Liver (tissue), 9 donors: ENCODE results near the gene ZNF28. TPM values are rescaled to one million over a fixed set of nuclear protein-coding genes. Genes with fewer than 3 reads are reported as not detected.
A peak's percentile ranks its signal among the peaks of the same experiment; 100 is the strongest.

Experiments
- DNase-seq: peaks from one replicate; pipeline ENCODE4 v3.0.0-alpha.2; 2017; ENCODE audit warnings: low spot score
- H3K27ac ChIP-seq, 2 donors: one replicate each; pipeline ENCODE4 v1.7.0; 2013; ENCODE audit warnings: inconsistent platforms in 2 of 2, low read length in 2 of 2, control low read depth in 1 of 2, low read depth in 1 of 2, mild to moderate bottlenecking in 1 of 2
- H3K27me3 ChIP-seq, 4 donors: one replicate each; pipeline versions ENCODE4 v1.6.1 to v1.7.0; 2013; ENCODE audit warnings: low read length in 3 of 4, inconsistent platforms in 1 of 4, mild to moderate bottlenecking in 1 of 4, moderate library complexity in 1 of 4; ENCODE audit not compliant: control insufficient read depth in 4 of 4, insufficient read depth in 4 of 4
- H3K36me3 ChIP-seq, 4 donors: one replicate each; pipeline versions ENCODE4 v1.6.1 to v1.7.0; 2013; ENCODE audit warnings: low read length in 3 of 4, mild to moderate bottlenecking in 3 of 4, low read depth in 1 of 4, moderate library complexity in 1 of 4; ENCODE audit not compliant: control insufficient read depth in 4 of 4, insufficient read depth in 3 of 4
- H3K4me1 ChIP-seq, 4 donors: one replicate each; pipeline versions ENCODE4 v1.6.1 to v1.7.0; 2013; ENCODE audit warnings: low read length in 3 of 4, mild to moderate bottlenecking in 3 of 4, moderate library complexity in 1 of 4; ENCODE audit not compliant: control insufficient read depth in 4 of 4, insufficient read depth in 4 of 4
- H3K4me3 ChIP-seq, 3 donors: one replicate each; pipeline versions ENCODE4 v1.6.1 to v1.7.0; 2013; ENCODE audit warnings: low read length in 3 of 3, control low read depth in 1 of 3, low read depth in 1 of 3, mild to moderate bottlenecking in 1 of 3
- H3K9ac ChIP-seq, 2 donors: one replicate each; pipeline ENCODE4 v1.7.0; 2013; ENCODE audit warnings: low read length in 2 of 2, mild to moderate bottlenecking in 2 of 2, moderate library complexity in 2 of 2, control low read depth in 1 of 2, low read depth in 1 of 2
- H3K9me3 ChIP-seq, 4 donors: one replicate each; pipeline versions ENCODE4 v1.6.1 to v1.7.0; 2013; ENCODE audit warnings: low read length in 3 of 4; ENCODE audit not compliant: control insufficient read depth in 4 of 4
- CTCF ChIP-seq: fragments of 150-350 bp; IDR thresholded peaks from 2 replicates; pipeline ENCODE4 v1.5.1; 2017; ENCODE audit warnings: improper control_type of control experiment, low read depth, low read length; ENCODE audit not compliant: missing input control
- GABPA ChIP-seq, 2 donors: IDR thresholded peaks in 1 of 2; conservative IDR thresholded peaks in 1 of 2; 2 replicates each; pipeline ENCODE4 v1.6.1; 2016; ENCODE audit warnings: antibody characterized with exemption in 2 of 2, mild to moderate bottlenecking in 1 of 2, moderate library complexity in 1 of 2
- RAD21 ChIP-seq, 2 donors: IDR thresholded peaks; 2 replicates each; pipeline ENCODE4 v1.6.1; 2016; ENCODE audit warnings: antibody characterized with exemption in 2 of 2, mild to moderate bottlenecking in 2 of 2
- REST ChIP-seq: IDR thresholded peaks from 2 replicates; pipeline ENCODE4 v1.6.1; 2016; ENCODE audit warnings: antibody characterized with exemption, mild to moderate bottlenecking
- WGBS: extraction: QIAGEN DNeasy Blood & Tissue Kit; methylation state at CpG from one replicate; pipeline ENCODE4 v1.1.7; 2013; 5-methylcytosine and 5-hydroxymethylcytosine counted together
- polyA plus RNA-seq, 2 donors: library from polyadenylated mRNA; stranded (reverse) in 1 of 2; unstranded in 1 of 2; fragments of 200-250 nt in 1 of 2; fragments of >200 nt in 1 of 2; fragmentation: Nextera tagmentation in 1 of 2; extraction: Ambion mirVana in 1 of 2; gene quantifications; one replicate each; pipeline versions ENCODE4 v1.2.1 to v1.2.3, GENCODE V29; 2013 to 2015
- total RNA-seq, 2 donors: library from RNA; depleted of rRNA; stranded (reverse); fragments of >200 nt; gene quantifications; one replicate each; pipeline ENCODE4 v1.2.3, GENCODE V29; 2014
- donor health status: healthy.
- donor health status: healthy.
- donor health status: healthy.
- donor health status: healthy.
- donor health status: healthy.

ZNF28 gene
- total and polyA plus RNA-seq, 4 donors: 1.0 to 11.5 (median 3.8) TPM

GRCh38 chr19:52749780-52750179 is 71.7 kb downstream of the ZNF28 start:
- Histone ChIP-seq H3K27ac (no peak overlapping the region), H3K4me1 (no peaks in the 10 kb centered on the region), H3K9ac (no peak overlapping the region), H3K36me3 (no peaks in the 10 kb centered on the region), H3K9me3 (peaks cover 0 to 3% (median 1%) of the 10 kb centered on the region in 4 donors), H3K4me3 (no peak overlapping the region), H3K27me3 (no peaks in the 10 kb centered on the region)
- no peak for DNase-seq
- WGBS: 53% methylated on average over 4 of the region's 4 CpGs
- TF ChIP-seq REST: no peak

- 22% methylated on average over 8 of the region's 8 CpGs for WGBS
- no peak for DNase-seq
- Histone ChIP-seq H3K4me3 (no peak overlapping the region), H3K4me1 (no peaks in the 10 kb centered on the region), H3K27ac (no peak overlapping the region), H3K27me3 (no peaks in the 10 kb centered on the region), H3K9me3 (peaks cover 0 to 9% (median under 1%) of the 10 kb centered on the region in 4 donors), H3K9ac (no peak overlapping the region), H3K36me3 (no peaks in the 10 kb centered on the region)
- TF ChIP-seq RAD21 (IDR thresholded peaks at IDR 0.05) (peak; percentile 34 to 62), CTCF (peak; percentile 44), GABPA (IDR thresholded peaks at IDR 0.05 in 1 of 2, conservative IDR thresholded peaks at IDR 0.05 in 1 of 2) (no peak)
Measured at GRCh38 chr19:52748336-52748950, 73.0 kb downstream of the ZNF28 start.

Other genes with a start within 250 kb of the ZNF28 start
- 10 to 100 TPM in 1 of 2 donors, 1 to 10 TPM in 1; 8.2 to 19.8 TPM for gene ZNF83, start 183.3 kb downstream of the ZNF28 start, total RNA-seq
- gene ZNF83, start 183.3 kb downstream of the ZNF28 start, polyA plus RNA-seq: 1 to 10 TPM; 2.7 to 3.6 TPM
- gene ZNF611, start 86.6 kb downstream of the ZNF28 start, total RNA-seq: 10 to 100 TPM in 1 of 2 donors, 1 to 10 TPM in 1; 3.9 to 12.7 TPM
- 1 to 10 TPM in 1 of 2 donors, under 1 TPM in 1; 0.50 to 1.5 TPM for gene ZNF611, start 86.6 kb downstream of the ZNF28 start, polyA plus RNA-seq
- gene ZNF600, start 34.8 kb downstream of the ZNF28 start, total RNA-seq: 1 to 10 TPM; 1.4 to 2.1 TPM
- gene ZNF600, start 34.8 kb downstream of the ZNF28 start, polyA plus RNA-seq: 1 to 10 TPM; 1.5 to 1.6 TPM
- gene ZNF468, start 36.0 kb upstream of the ZNF28 start, total RNA-seq: 10 to 100 TPM in 1 of 2 donors, 1 to 10 TPM in 1; 7.4 to 15.1 TPM
- 1 to 10 TPM; 2.1 to 3.0 TPM for gene ZNF468, start 36.0 kb upstream of the ZNF28 start, polyA plus RNA-seq
- gene ZNF320, start 76.0 kb upstream of the ZNF28 start, total RNA-seq: 1 to 10 TPM; 2.0 to 4.6 TPM
- 1 to 10 TPM in 1 of 2 donors, under 1 TPM in 1; 0.65 to 1.6 TPM for gene ZNF320, start 76.0 kb upstream of the ZNF28 start, polyA plus RNA-seq
- 1 to 10 TPM; 1.2 to 9.0 TPM for gene ZNF888, start 101.8 kb upstream of the ZNF28 start, total RNA-seq
- under 1 TPM; 0.11 to 0.25 TPM for gene ZNF888, start 101.8 kb upstream of the ZNF28 start, polyA plus RNA-seq
- gene ZNF816, start 141.2 kb upstream of the ZNF28 start, total RNA-seq: 1 to 10 TPM; 2.1 to 6.5 TPM
- 1 to 10 TPM in 1 of 2 donors, under 1 TPM in 1; 0.93 to 1.3 TPM for gene ZNF816, start 141.2 kb upstream of the ZNF28 start, polyA plus RNA-seq
- gene ERVV-1, start 192.3 kb upstream of the ZNF28 start, total RNA-seq: not detected
- gene ERVV-1, start 192.3 kb upstream of the ZNF28 start, polyA plus RNA-seq: not detected
- gene ERVV-2, start 223.1 kb upstream of the ZNF28 start, total RNA-seq: not detected
- not detected for gene ERVV-2, start 223.1 kb upstream of the ZNF28 start, polyA plus RNA-seq